ENCODE measurements around the gene ZRANB1. TPM values are rescaled to one million over a fixed set of nuclear protein-coding genes. Genes with fewer than 3 reads are reported as not detected.

ZRANB1 gene
- total and polyA plus RNA-seq, 2 experiments from 2014 or later, result 4.2 to 26.7 TPM

GRCh38 chr10:125000366-125001312 lies 58.7 kb downstream of the ZRANB1 start:
- DNase-seq (ENCODE audit: low spot score), result peak; percentile 41
- Histone ChIP-seq H3K79me2 (replicated peaks; ENCODE audit: insufficient read depth) (peaks cover 24% of the 10 kb centered on the region), H3K4me1 (ENCODE audit: insufficient read depth) (no peaks in the 10 kb centered on the region), H4K20me1 (replicated peaks; ENCODE audit: insufficient read depth) (peaks cover 22% of the 10 kb centered on the region; the same call in 1 of the 2 replicates), H3K4me2 (no peak overlapping the region), H3K4me3 (no peak overlapping the region), H3K36me3 (ENCODE audit: insufficient read depth) (peaks cover 12% of the 10 kb centered on the region; the same call in 1 of the 2 replicates), H3K27ac (ENCODE audit: low read depth) (0 out of 2 replicates have a peak overlapping the region, but pooled peaks have one; percentile 50), H3F3A (replicated peaks; ENCODE audit: low read depth) (peaks cover 14% of the 10 kb centered on the region), H3K27me3 (ENCODE audit: insufficient read depth) (no peaks in the 10 kb centered on the region), H3K9me2 (ENCODE audit: insufficient read depth) (no peaks in the 10 kb centered on the region), H2AFZ (no peak overlapping the region)
- TF ChIP-seq CTCF (conservative IDR thresholded peaks at IDR 0.05; ENCODE audit: low read depth in 2 of 2) (peak in 1 of 2 experiments; percentile 41; a peak in 2 of 4 replicates), POLR2AphosphoS5 (IDR thresholded peaks at IDR 0.05; ENCODE audit: low read depth) (peak; percentile 0)
- TF ChIP-seq, protein P1, sequence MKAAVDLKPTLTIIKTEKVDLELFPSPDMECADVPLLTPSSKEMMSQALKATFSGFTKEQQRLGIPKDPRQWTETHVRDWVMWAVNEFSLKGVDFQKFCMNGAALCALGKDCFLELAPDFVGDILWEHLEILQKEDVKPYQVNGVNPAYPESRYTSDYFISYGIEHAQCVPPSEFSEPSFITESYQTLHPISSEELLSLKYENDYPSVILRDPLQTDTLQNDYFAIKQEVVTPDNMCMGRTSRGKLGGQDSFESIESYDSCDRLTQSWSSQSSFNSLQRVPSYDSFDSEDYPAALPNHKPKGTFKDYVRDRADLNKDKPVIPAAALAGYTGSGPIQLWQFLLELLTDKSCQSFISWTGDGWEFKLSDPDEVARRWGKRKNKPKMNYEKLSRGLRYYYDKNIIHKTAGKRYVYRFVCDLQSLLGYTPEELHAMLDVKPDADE (IDR thresholded peaks at IDR 0.05), result no peak
- H3K9me3 Mint-ChIP-seq, result peaks cover 3% of the 10 kb centered on the region; the same call in 1 of the 3 replicates
- H3K27ac Mint-ChIP-seq, result peak overlapping the region; percentile 74; the same call in 1 of the 2 replicates
- no peak overlapping the region; the same call in 2 of the 3 replicates for H3K4me3 Mint-ChIP-seq
- H3K4me1 Mint-ChIP-seq, result peaks cover 7% of the 10 kb centered on the region
- ATAC-seq, result peak; percentile 8
- H3K36me3 Mint-ChIP-seq (ENCODE audit: low read depth), result peaks cover 93% of the 10 kb centered on the region
- peaks cover 58% of the 10 kb centered on the region for H3K27me3 Mint-ChIP-seq (ENCODE audit: insufficient read depth, low read depth, poor library complexity)

GRCh38 chr10:125001313-125002046 lies 59.6 kb downstream of the ZRANB1 start:
- Histone ChIP-seq H4K20me1 (replicated peaks; ENCODE audit: insufficient read depth) (peaks cover 28% of the 10 kb centered on the region), H3K36me3 (ENCODE audit: insufficient read depth) (peaks cover 12% of the 10 kb centered on the region; the same call in 1 of the 2 replicates)
- DNase-seq (ENCODE audit: low spot score), result no peak

More at GRCh38 chr10:125001313-125002046, 59.6 kb downstream of the ZRANB1 start:
- no peak overlapping the region for H3K4me3 ChIP-seq
- no peak for ATAC-seq
- Mint-ChIP-seq H3K4me3 (no peak overlapping the region), H3K36me3 (ENCODE audit: low read depth) (peaks cover 93% of the 10 kb centered on the region), H3K4me1 (peaks cover 10% of the 10 kb centered on the region), H3K27ac (peak overlapping the region; percentile 74; the same call in 1 of the 2 replicates), H3K9me3 (peaks cover 3% of the 10 kb centered on the region; the same call in 1 of the 3 replicates), H3K27me3 (ENCODE audit: insufficient read depth, low read depth, poor library complexity) (peaks cover 51% of the 10 kb centered on the region)
- no peak overlapping the region for H2AFZ ChIP-seq
- H3F3A ChIP-seq (replicated peaks; ENCODE audit: low read depth), result peaks cover 14% of the 10 kb centered on the region; the same call in 1 of the 2 replicates
- no peaks in the 10 kb centered on the region for H3K9me2 ChIP-seq (ENCODE audit: insufficient read depth)
- H3K4me1 ChIP-seq (ENCODE audit: insufficient read depth), result no peaks in the 10 kb centered on the region
- TF ChIP-seq REST (IDR thresholded peaks at IDR 0.05; ENCODE audit: unreplicated experiment), result no peak
- TF ChIP-seq CTCF (conservative IDR thresholded peaks at IDR 0.05; ENCODE audit: low read depth in 2 of 2), result no peak
- no peak for TF ChIP-seq CREB1 (CRISPR knock-in tag; IDR thresholded peaks at IDR 0.05; ENCODE audit: low read depth)
- TF ChIP-seq EZH2 (IDR thresholded peaks at IDR 0.05; ENCODE audit: low read depth, unreplicated experiment), result no peak
- no peak for TF ChIP-seq STAT1 (IDR thresholded peaks at IDR 0.05; ENCODE audit: unreplicated experiment)
- no peak for TF ChIP-seq ZNF331 (CRISPR knock-in tag; IDR thresholded peaks at IDR 0.05; ENCODE audit: low read depth)
- TF ChIP-seq JUNB (IDR thresholded peaks at IDR 0.05; ENCODE audit: unreplicated experiment), result no peak
- TF ChIP-seq EZH2phosphoT487 (IDR thresholded peaks at IDR 0.05; ENCODE audit: unreplicated experiment), result no peak
- no peak for TF ChIP-seq POLR2AphosphoS5 (IDR thresholded peaks at IDR 0.05; ENCODE audit: low read depth)
- H3K27ac ChIP-seq (ENCODE audit: low read depth), result peak overlapping the region; percentile 69; the same call in 1 of the 2 replicates
- H3K4me2 ChIP-seq, result no peak overlapping the region
- H3K27me3 ChIP-seq (ENCODE audit: insufficient read depth), result no peaks in the 10 kb centered on the region
- H3K79me2 ChIP-seq (replicated peaks; ENCODE audit: insufficient read depth), result peaks cover 31% of the 10 kb centered on the region
